Activated CD4-positive, alpha-beta T cell treated with anti-CD3 and anti-CD28 coated beads for 36 hours (primary cell): Measurements from ENCODE around the gene RAB43. TPM values are rescaled to one million over a fixed set of nuclear protein-coding genes. Genes with fewer than 3 reads are reported as not detected.
"Not testable (repeated sequence)": the region's sequence is repeated elsewhere in the genome, so short reads cannot be mapped to it uniquely, and the experiment has no call there.

Source experiments
- ATAC-seq: fragments of 200-7000 bp; cut with Tn5 transposase; one replicate; pipeline ENCODE4 v1.10.0; 2021; ENCODE audit warnings: mild to moderate bottlenecking, moderate library complexity
- CTCF ChIA-PET: fragments of 350-600 bp; sonication (Branson Sonifier 250); formaldehyde crosslinking; loops from one replicate; lab custom pipeline; 2021; ENCODE audit warnings: antibody characterized with exemption; lab: Charles Lee
- POLR2A ChIA-PET: fragments of 350-600 bp; sonication (Branson Sonifier 250); formaldehyde crosslinking; loops from one replicate; lab custom pipeline; 2021; ENCODE audit warnings: antibody characterized with exemption, inconsistent platforms; lab: Charles Lee
- DNase-seq: peaks from one replicate; pipeline ENCODE4 v3.0.0-alpha.2; 2020
- H3K27ac Mint-ChIP-seq: one replicate; pipeline ENCODE4 v1.8.0; 2021; ENCODE audit warnings: mixed read lengths
- H3K27me3 Mint-ChIP-seq: one replicate; pipeline ENCODE4 v1.8.0; 2021; ENCODE audit warnings: mixed read lengths
- H3K36me3 Mint-ChIP-seq: one replicate; pipeline ENCODE4 v1.8.0; 2021; ENCODE audit warnings: low read depth, mixed read lengths
- H3K4me1 Mint-ChIP-seq: one replicate; pipeline ENCODE4 v1.8.0; 2021; ENCODE audit warnings: mixed read lengths
- H3K4me3 Mint-ChIP-seq: one replicate; pipeline ENCODE4 v1.8.0; 2021; ENCODE audit warnings: mild to moderate bottlenecking, moderate library complexity, mixed read lengths
- H3K9me3 Mint-ChIP-seq: one replicate; pipeline ENCODE4 v1.8.0; 2021; ENCODE audit warnings: low read depth, mixed read lengths
- intact Hi-C, 2 experiments: fragments of 100-400 bp; cut with DNase I in 1 of 2; cut with micrococcal nuclease in 1 of 2; formaldehyde crosslinking; loops; one replicate each; pipeline versions ENCODE4 v1.14.2 to v1.15.1; 2022 to 2024; cut with DNase I, micrococcal nuclease
- total RNA-seq, 2 experiments: library from RNA; stranded (reverse); gene quantifications; one replicate each; pipeline ENCODE4 v1.2.3, GENCODE V29; 2021

RAB43 gene
- total RNA-seq, 2 experiments from 2014 or later = 32.1 to 51.8 TPM

GRCh38 chr3:129111076-129111780, 10.4 kb downstream of the RAB43 start:
- Mint-ChIP-seq H3K27ac (peak overlapping the region; percentile 91), H3K4me1 (peaks cover 83% of the 10 kb centered on the region), H3K36me3 (peaks cover 60% of the 10 kb centered on the region)
- DNase-seq, ATAC-seq, intact Hi-C loops, H3K27me3 Mint-ChIP-seq, POLR2A ChIA-PET, H3K9me3 Mint-ChIP-seq, H3K4me3 Mint-ChIP-seq: not testable (repeated sequence)
- CTCF ChIA-PET = interaction anchor here (0.6 to 1.0 kb wide), 2 partner anchors 11 to 52 kb away, joined by 3 read pairs; no protein-coding TSS in a partner anchor

GRCh38 chr3:129107793-129108192, 13.8 kb downstream of the RAB43 start:
- POLR2A ChIA-PET = no interaction called here
- Mint-ChIP-seq H3K4me1 (peaks cover 86% of the 10 kb centered on the region), H3K4me3 (no peak overlapping the region), H3K9me3 (no peaks in the 10 kb centered on the region), H3K27me3 (no peaks in the 10 kb centered on the region), H3K27ac (peak overlapping the region; percentile 73), H3K36me3 (peaks cover 39% of the 10 kb centered on the region)
- no peak for DNase-seq
- ATAC-seq = no peak
- intact Hi-C loops = loop anchor here in 1 of 2 experiments (5.0 kb wide), 1 partner anchor 225 kb away; no protein-coding TSS in a partner anchor
- CTCF ChIA-PET = interaction anchor here (1.1 kb wide), 1 partner anchor 12 kb away, joined by 5 read pairs; no protein-coding TSS in a partner anchor

DNA sequence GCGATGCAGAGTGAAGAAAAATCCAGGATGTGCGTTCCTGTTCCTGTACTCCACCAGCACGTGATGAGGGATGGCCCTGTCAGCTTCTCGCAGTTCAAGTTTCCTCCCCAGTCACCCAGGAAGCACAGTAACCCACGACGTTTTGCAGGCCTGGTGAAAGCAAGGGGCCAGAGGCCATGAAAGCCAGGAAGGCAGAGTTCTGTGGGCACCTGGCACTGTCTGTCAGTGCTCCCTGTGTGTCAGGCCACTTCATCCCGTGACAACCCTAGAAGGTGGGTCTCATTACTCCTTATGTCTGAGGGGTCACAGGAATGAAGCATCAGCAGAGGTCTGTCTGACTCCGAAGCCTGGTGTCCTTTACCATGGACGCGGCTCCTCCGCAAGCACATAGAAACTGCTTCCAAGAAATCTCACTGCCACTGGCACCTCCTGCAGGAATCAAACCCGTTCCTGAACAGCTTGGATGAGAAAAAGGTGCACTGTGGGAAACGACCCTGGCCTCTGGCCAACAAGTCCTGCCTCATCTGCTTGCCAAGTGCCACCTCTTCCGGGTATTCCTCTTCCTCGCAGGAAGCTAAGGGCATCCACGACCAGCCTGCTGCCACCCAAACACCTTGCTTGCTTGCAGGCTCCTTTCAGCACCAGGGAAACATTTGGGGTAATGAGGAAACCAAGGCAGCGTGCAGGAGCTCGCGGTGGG, 14.6 kb downstream of the RAB43 start:
- peaks cover 85% of the 10 kb centered on the region for H3K4me1 Mint-ChIP-seq
- no peaks in the 10 kb centered on the region for H3K27me3 Mint-ChIP-seq
- DNase-seq (no peak), ATAC-seq (no peak)
- H3K36me3 Mint-ChIP-seq = peaks cover 35% of the 10 kb centered on the region
- ChIA-PET POLR2A (no interaction called here), CTCF (no interaction called here)
- H3K4me3 Mint-ChIP-seq = no peak overlapping the region
- intact Hi-C loops = loop anchor here in 1 of 2 experiments (5.0 kb wide), 1 partner anchor 225 kb away; no protein-coding TSS in a partner anchor
- no peaks in the 10 kb centered on the region for H3K9me3 Mint-ChIP-seq
- peak overlapping the region; percentile 73 for H3K27ac Mint-ChIP-seq

GRCh38 chr3:129106320-129106719, 15.3 kb downstream of the RAB43 start:
- H3K4me3 Mint-ChIP-seq = no peak overlapping the region
- no peak for DNase-seq
- H3K4me1 Mint-ChIP-seq = peaks cover 86% of the 10 kb centered on the region
- CTCF ChIA-PET = interaction anchor here (0.6 to 0.9 kb wide), 2 partner anchors 53 to 201 kb away, joined by 3 to 4 read pairs; no protein-coding TSS in a partner anchor
- ATAC-seq = no peak
- no peaks in the 10 kb centered on the region for H3K27me3 Mint-ChIP-seq
- POLR2A ChIA-PET = interaction anchor here (0.7 kb wide), 1 partner anchor 15 kb away, joined by 4 read pairs; the partner anchor contains the start of gene RAB43
- H3K36me3 Mint-ChIP-seq = peaks cover 31% of the 10 kb centered on the region
- intact Hi-C loops = loop anchor here in 1 of 2 experiments (5.0 kb wide), 1 partner anchor 224 kb away; no protein-coding TSS in a partner anchor
- H3K27ac Mint-ChIP-seq = peak overlapping the region; percentile 77
- no peaks in the 10 kb centered on the region for H3K9me3 Mint-ChIP-seq

- peaks cover 28% of the 10 kb centered on the region for H3K36me3 Mint-ChIP-seq
- intact Hi-C loops = loop anchor here in 1 of 2 experiments (5.0 kb wide), 1 partner anchor 224 kb away; no protein-coding TSS in a partner anchor
- POLR2A ChIA-PET = interaction anchor here (0.7 kb wide), 1 partner anchor 16 kb away, joined by 4 read pairs; the partner anchor contains the start of gene RAB43
- H3K4me1 Mint-ChIP-seq = peaks cover 87% of the 10 kb centered on the region
- no peaks in the 10 kb centered on the region for H3K9me3 Mint-ChIP-seq
- peak overlapping the region; percentile 77 for H3K27ac Mint-ChIP-seq
- no peak overlapping the region for H3K4me3 Mint-ChIP-seq
- CTCF ChIA-PET = interaction anchor here (0.6 to 0.9 kb wide), 2 partner anchors 53 to 202 kb away, joined by 3 to 4 read pairs; no protein-coding TSS in a partner anchor
- ATAC-seq = no peak
- no peak for DNase-seq
- H3K27me3 Mint-ChIP-seq = no peaks in the 10 kb centered on the region
Observed at GRCh38 chr3:129105862-129106261, 15.7 kb downstream of the RAB43 start.

DNA sequence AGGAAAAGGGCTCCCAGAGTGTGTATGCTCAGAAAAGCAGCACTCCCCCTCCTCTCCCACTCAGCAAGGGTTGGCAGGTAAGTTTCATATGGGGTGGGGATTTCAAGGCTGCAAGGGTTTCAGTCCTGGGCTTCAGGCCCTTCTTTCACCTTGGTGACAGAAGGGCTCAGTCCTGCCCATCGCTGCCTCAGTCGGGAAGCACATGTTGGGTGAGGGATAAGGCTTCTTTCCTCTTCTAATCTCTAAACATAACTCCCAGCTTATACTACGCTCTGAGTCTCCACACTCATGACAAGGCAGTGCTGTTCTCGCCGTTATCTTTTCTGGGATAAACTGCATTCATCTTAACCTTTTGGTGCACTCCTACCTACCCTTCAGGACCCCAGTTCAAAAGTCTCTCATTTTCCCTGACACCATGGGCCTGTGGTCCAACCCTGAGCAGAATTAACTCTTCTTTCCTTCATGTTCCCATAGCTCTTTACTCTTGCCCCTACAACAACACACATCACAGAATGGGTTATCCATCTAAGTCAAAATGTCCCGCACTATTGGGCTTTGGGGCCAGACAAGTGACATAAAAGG, 17.0 kb downstream of the RAB43 start:
- Mint-ChIP-seq H3K36me3 (peaks cover 23% of the 10 kb centered on the region), H3K4me1 (peaks cover 87% of the 10 kb centered on the region), H3K27me3 (no peaks in the 10 kb centered on the region), H3K4me3 (no peak overlapping the region), H3K9me3 (no peaks in the 10 kb centered on the region), H3K27ac (peak overlapping the region; percentile 29)
- ChIA-PET CTCF (interaction anchor here (0.8 to 1.5 kb wide), 2 partner anchors 9 to 10 kb away, joined by 3 to 5 read pairs; no protein-coding TSS in a partner anchor), POLR2A (no interaction called here)
- ATAC-seq (no peak), DNase-seq (no peak)
- intact Hi-C loops = loop anchor here in 1 of 2 experiments (5.0 kb wide), 1 partner anchor 222 kb away; no protein-coding TSS in a partner anchor

DNA sequence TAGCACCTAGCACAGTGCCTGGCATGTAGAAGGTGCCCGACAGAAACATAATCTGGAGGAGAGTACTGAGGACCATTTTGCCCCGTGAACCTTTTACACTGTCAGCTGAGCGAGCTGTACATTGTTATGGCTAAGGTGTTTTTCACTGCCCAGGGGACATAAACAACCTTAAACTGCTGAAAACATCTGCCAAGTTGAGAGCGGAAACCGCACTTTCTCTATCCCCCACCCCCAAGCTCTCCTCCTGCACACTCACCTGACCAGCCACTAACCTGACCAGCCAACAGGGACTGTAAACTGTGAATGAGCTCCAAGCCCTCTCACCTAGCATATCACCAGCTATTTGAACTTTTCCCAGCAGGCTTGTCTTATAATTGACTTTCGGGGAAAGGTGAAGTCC, 17.6 kb downstream of the RAB43 start:
- H3K27ac Mint-ChIP-seq = peak overlapping the region; percentile 67
- ChIA-PET CTCF (interaction anchor here (0.8 to 1.5 kb wide), 2 partner anchors 9 to 10 kb away, joined by 3 to 5 read pairs; no protein-coding TSS in a partner anchor), POLR2A (no interaction called here)
- ATAC-seq = no peak
- H3K9me3 Mint-ChIP-seq = no peaks in the 10 kb centered on the region
- peaks cover 88% of the 10 kb centered on the region for H3K4me1 Mint-ChIP-seq
- DNase-seq = no peak
- H3K36me3 Mint-ChIP-seq = peaks cover 25% of the 10 kb centered on the region
- H3K27me3 Mint-ChIP-seq = no peaks in the 10 kb centered on the region
- intact Hi-C loops = no loop called here
- no peak overlapping the region for H3K4me3 Mint-ChIP-seq

- no peaks in the 10 kb centered on the region for H3K9me3 Mint-ChIP-seq
- no peak overlapping the region for H3K4me3 Mint-ChIP-seq
- peaks cover 83% of the 10 kb centered on the region for H3K4me1 Mint-ChIP-seq
- DNase-seq (no peak), ATAC-seq (no peak)
- peak overlapping the region; percentile 67 for H3K27ac Mint-ChIP-seq
- POLR2A ChIA-PET = interaction anchor here (0.5 kb wide), 1 partner anchor 225 kb away, joined by 4 read pairs; no protein-coding TSS in a partner anchor
- H3K36me3 Mint-ChIP-seq = peaks cover 20% of the 10 kb centered on the region
- intact Hi-C loops = no loop called here
- no peaks in the 10 kb centered on the region for H3K27me3 Mint-ChIP-seq
- CTCF ChIA-PET = interaction anchor here (1.5 kb wide), 1 partner anchor 9 kb away, joined by 5 read pairs; no protein-coding TSS in a partner anchor
Observed at GRCh38 chr3:129103296-129103695, 18.3 kb downstream of the RAB43 start.

DNA sequence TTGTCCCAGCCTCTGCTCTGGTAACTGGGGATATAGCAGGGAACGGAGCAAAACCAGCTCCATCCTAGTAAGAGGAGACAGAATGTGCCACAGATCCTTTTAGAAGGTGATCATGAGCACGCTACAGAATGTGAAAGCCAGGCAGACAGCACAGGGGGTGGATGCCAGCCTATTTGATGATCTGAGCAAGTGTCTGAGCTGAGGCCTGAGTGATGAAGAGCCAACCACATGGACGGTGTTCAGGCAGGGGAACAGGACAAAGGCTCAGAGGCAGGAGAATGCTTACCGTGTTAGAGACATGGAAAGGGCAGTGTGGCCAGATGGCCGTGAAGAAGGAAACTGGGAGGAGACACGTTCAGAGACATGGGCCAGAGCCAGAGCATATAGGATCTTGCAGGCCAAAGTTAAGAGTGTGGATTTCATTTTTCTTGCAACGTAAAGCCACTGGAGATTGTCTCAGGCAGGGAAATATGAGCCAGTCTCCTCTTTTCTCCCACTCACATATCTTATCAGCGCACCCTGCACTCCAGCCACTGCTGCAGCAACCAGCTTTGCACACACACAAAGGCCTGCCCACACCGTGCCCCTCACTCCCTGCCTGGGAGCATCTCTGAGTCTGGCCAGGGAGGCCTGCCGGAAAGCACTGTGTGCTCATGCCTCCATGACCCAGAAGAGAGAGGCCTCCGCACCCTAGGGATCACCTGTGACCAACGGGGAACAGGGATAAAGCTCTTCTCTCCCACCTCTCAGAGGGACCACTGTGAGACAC, 20.1 kb downstream of the RAB43 start:
- intact Hi-C loops = no loop called here
- Mint-ChIP-seq H3K4me3 (no peak overlapping the region), H3K4me1 (peaks cover 82% of the 10 kb centered on the region), H3K27ac (peak overlapping the region; percentile 20), H3K27me3 (no peaks in the 10 kb centered on the region), H3K9me3 (no peaks in the 10 kb centered on the region), H3K36me3 (peaks cover 19% of the 10 kb centered on the region)
- ChIA-PET CTCF (interaction anchor here (0.6 to 1.6 kb wide), 6 partner anchors 31 to 144 kb away, joined by 3 to 7 read pairs (median 4); no protein-coding TSS in a partner anchor), POLR2A (interaction anchor here (0.8 to 1.3 kb wide), 3 partner anchors 16 to 19 kb away, joined by 3 to 4 read pairs (median 3); no protein-coding TSS in a partner anchor)
- DNase-seq (no peak), ATAC-seq (no peak)

- H3K27ac Mint-ChIP-seq = peak overlapping the region; percentile 63
- H3K9me3 Mint-ChIP-seq = no peaks in the 10 kb centered on the region
- CTCF ChIA-PET = interaction anchor here (0.6 to 1.6 kb wide), 5 partner anchors 8 to 296 kb away, joined by 3 to 7 read pairs (median 3); no protein-coding TSS in a partner anchor
- no peaks in the 10 kb centered on the region for H3K27me3 Mint-ChIP-seq
- H3K4me1 Mint-ChIP-seq = peaks cover 76% of the 10 kb centered on the region
- peak; percentile 68 for ATAC-seq
- POLR2A ChIA-PET = interaction anchor here (1.2 kb wide), 1 partner anchor 19 kb away, joined by 3 read pairs; no protein-coding TSS in a partner anchor
- no peak for DNase-seq
- intact Hi-C loops = no loop called here
- no peak overlapping the region for H3K4me3 Mint-ChIP-seq
- peaks cover 23% of the 10 kb centered on the region for H3K36me3 Mint-ChIP-seq
Observed at GRCh38 chr3:129100274-129100673, 21.3 kb downstream of the RAB43 start.
